HG03575 (cell line): ENCODE results near the gene FGF13.

ENCODE experiments used
- ATAC-seq: cut with Tn5 transposase; IDR thresholded peaks from one replicate; pipeline ENCODE4 v1.9.1; 2021; ENCODE audit not compliant: unreplicated experiment, insufficient number of reproducible peaks, low FRiP score; ENCODE audit errors: extremely low read depth

The FGF13 gene

GRCh38 chrX:138683600-138683999 lies 27.9 kb downstream of the FGF13 start:
- no peak for ATAC-seq

- no peak for ATAC-seq
These were observed 41.8 kb downstream of the FGF13 start for GRCh38 chrX:138669693-138670092.

- no peak for ATAC-seq
These were observed 47.1 kb downstream of the FGF13 start for GRCh38 chrX:138664466-138664865.

GRCh38 chrX:138664016-138664415 lies 47.5 kb downstream of the FGF13 start:
- ATAC-seq = no peak

- ATAC-seq = no peak
These were observed 60.0 kb downstream of the FGF13 start for GRCh38 chrX:138651494-138651893.

GRCh38 chrX:138648568-138648967 lies 62.9 kb downstream of the FGF13 start:
- ATAC-seq = no peak

- no peak for ATAC-seq
These were observed 72.5 kb downstream of the FGF13 start for GRCh38 chrX:138638996-138639395.
